ENCODE results near the gene EIF2A.
"Not testable (repeated sequence)": the region's sequence is repeated elsewhere in the genome, so short reads cannot be mapped to it uniquely, and the experiment has no call there.

DNA sequence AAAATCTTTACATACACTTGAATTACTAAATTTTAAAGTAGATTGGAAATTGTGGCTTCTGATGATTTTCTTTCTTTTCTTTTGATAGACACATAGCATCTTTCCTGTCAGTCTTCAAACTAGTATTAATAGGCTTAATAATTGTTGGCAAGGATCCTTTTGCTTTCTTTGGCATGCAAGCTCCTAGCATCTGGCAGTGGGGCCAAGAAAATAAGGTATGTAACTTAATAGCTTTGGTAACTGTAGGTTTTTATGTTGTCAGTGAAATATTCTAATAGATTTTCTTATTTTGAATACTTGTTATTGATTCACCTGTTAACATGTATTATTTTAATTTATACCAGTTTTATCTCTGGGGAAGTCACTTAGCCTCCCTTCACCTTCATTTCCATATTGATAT is 76.4 kb downstream of the EIF2A start:
- TF ChIP-seq, protein P1, sequence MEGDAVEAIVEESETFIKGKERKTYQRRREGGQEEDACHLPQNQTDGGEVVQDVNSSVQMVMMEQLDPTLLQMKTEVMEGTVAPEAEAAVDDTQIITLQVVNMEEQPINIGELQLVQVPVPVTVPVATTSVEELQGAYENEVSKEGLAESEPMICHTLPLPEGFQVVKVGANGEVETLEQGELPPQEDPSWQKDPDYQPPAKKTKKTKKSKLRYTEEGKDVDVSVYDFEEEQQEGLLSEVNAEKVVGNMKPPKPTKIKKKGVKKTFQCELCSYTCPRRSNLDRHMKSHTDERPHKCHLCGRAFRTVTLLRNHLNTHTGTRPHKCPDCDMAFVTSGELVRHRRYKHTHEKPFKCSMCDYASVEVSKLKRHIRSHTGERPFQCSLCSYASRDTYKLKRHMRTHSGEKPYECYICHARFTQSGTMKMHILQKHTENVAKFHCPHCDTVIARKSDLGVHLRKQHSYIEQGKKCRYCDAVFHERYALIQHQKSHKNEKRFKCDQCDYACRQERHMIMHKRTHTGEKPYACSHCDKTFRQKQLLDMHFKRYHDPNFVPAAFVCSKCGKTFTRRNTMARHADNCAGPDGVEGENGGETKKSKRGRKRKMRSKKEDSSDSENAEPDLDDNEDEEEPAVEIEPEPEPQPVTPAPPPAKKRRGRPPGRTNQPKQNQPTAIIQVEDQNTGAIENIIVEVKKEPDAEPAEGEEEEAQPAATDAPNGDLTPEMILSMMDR (IDR thresholded peaks at IDR 0.05), result not testable (repeated sequence)
- TF ChIP-seq POLR2A (IDR thresholded peaks at IDR 0.05), result not testable (repeated sequence)
